SIG-M5 treated with dmso at 0.1 percent for 504 hours (cell line): Measurements from ENCODE around the gene TNS1.

Experiments
- DNase-seq: peaks from one replicate; lab custom pipeline; 2025; ENCODE audit not compliant: unreplicated experiment; lab: John Stamatoyannopoulos, UW

TNS1 gene

GRCh38 chr2:217919204-217919603 is 83.6 kb downstream of the TNS1 start:
- DNase-seq = no peak

GRCh38 chr2:217918308-217919024 is 84.3 kb downstream of the TNS1 start:
- DNase-seq = no peak

DNA sequence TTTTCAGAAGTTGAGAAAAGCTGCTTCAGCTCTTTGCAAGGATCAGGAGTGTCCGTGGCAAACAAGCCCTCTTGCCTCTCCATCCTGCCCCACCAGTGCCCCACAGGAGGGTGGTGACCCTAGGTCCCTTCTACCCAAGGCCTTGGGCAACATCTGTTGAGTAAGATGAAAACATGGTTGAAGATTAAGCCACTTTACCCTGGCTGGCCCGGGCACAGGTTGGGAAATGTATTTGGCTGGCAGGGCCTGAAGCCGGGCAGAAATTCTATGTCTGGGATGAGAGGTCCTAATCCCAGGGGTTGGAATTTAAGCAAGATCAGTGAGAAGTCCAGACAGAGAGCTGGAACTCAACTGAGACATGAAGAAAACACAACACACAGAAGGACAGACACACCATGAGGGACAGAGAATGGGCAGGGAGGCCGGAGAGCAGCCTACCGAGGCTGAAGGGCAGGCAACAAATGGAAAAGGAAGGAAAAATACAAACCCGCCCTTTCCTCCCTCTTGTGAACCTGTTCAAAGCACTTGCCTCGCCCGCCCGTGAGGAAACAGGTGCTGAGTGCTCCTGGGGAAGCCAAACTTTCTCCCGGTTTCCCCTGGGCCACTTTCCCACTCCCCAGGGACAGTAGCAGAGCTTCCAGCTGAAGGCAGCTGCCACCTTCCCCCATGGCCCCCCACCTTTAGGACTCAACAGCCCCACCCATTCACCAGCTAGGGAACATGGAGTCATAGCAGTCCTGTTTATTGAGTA is 86.1 kb downstream of the TNS1 start:
- DNase-seq = no peak

GRCh38 chr2:217915706-217916105 is 87.1 kb downstream of the TNS1 start:
- no peak for DNase-seq

DNA sequence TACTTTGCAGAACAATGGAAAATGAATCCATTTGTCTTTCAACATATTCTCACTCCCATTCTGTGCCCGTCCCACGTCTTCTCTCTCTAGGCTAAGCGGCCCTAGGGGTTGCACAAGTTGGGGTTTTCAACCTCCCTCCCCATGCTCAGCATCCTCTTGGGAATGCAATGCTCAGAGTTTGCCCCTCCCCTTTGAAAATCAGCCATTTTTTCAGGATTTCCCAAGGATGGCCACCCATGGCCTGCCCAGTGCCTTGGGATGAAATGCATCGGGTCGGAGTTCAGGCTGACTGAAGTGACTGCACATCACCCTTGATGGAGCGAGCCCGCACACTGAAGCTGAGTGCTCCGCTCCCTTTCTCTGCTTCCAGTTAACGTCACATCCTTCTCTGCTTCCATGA is 87.9 kb downstream of the TNS1 start:
- no peak for DNase-seq

DNA sequence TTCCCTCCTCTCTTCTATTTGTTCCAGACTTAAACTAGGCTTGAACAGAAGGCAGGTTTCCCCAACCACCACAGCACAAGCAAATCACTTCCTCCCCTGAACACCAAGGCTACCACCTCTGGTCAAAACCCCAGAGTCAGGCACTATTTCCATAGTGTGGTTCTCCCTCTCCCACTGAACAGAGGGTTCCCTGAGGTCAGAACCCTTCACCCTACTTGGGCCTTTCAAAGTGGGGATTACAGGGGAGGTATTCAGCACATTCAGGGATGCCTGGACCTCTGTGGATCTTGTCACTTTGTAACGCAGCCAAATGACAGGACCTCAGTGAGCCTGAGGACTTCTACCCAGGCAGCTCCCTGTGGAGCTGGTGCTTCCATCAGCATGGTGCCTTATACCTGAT is 88.7 kb downstream of the TNS1 start:
- no peak for DNase-seq

DNA sequence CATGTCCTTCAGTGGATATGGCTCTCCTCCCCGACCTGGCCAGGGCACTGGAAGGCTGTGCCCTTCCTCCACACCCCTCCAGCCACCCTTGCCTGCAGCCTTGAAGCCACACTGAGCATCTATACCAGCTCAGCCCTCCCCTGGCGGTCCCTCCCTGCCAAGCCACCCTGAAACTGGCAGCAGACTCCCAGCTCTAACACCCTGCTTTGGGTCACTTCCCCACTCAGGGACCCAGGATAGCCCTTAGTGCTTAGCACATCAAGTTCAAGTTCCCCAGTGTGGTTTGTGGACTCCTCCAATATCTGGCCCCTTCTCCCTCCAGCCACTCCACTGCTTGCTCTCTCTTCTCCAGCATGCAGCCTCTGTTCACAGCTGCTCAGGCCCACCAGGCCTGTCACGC is 89.4 kb downstream of the TNS1 start:
- no peak for DNase-seq

GRCh38 chr2:217912098-217913024 is 90.4 kb downstream of the TNS1 start:
- no peak for DNase-seq

- DNase-seq = no peak
These were observed 91.3 kb downstream of the TNS1 start for GRCh38 chr2:217911283-217912097.

DNA sequence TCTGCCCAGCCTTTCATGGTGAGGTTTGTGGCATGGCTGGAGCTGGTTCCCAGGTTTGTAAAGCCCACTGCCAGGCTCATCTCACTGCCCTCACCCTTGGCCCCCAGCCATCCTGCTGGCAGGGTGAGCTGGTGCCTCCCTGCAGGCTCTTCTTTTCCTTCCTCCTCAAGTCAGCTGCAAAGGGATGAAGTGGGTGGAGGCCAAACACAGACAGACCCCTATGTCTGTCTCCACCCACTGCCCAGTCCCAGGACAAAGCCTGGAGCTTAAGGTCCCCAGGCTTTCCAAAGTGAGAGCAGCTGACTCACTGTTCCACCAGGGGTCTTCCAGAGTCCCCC is 92.0 kb downstream of the TNS1 start:
- no peak for DNase-seq

GRCh38 chr2:217909156-217909820 is 93.5 kb downstream of the TNS1 start:
- DNase-seq = no peak

DNA sequence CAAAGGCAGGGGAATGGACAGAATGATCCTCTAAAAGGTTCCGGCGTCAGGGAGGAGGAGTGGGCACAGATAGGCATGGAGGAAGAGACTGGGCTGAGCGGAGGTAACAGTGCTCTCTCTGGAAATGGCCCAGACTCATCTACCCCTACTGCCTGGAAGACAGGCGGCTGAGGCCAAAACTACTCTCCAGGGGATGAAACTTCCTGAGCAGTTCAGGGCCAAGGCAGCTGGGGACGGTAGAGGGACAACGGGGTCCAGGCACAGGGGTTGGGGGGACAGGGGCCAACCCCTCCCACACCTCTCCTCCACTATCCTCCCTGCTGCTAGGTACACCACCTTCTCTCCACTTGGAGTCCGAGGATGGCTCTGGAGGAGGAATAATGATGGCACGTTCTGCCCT is 94.3 kb downstream of the TNS1 start:
- DNase-seq = no peak

GRCh38 chr2:217907266-217907665 is 95.5 kb downstream of the TNS1 start:
- DNase-seq = no peak

DNA sequence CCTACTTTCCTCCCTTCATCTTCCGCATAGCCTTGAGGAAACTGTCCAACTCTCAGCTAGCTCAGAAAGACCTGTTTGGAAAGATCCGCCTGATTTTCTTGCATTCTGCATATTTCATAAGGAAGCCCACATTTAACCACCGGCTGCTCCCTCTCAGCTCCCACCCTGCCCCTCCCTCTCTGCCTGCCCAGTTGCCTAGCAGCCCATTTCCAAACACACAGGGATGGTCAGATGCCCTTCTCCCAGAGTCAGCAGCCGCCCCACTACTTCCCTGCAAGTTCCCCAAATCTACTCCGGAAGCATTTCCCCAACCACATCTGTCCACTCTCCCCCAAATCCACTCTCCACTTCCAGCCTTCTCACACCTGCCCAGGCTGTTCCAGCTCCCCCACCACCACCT is 96.0 kb downstream of the TNS1 start:
- DNase-seq = no peak

DNA sequence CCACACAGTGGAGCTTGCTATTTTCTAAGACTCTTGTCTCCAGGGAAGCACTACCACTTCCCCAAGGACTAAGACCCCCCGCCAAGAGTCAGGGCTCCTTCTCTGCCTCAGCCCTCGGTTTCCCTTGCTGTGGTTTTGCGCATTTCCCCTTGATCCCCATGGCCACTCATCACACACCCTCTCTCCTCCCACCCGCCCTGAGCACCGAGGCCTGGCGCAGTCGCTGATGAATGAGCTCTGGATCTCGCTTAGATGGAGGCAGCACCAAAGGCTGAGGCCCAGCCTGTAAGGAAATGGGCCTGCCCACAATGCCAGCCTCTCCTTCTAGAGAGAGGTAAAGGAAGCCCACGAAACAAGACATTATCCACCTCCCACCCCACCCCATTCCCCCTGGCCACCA is 96.9 kb downstream of the TNS1 start:
- no peak for DNase-seq

DNA sequence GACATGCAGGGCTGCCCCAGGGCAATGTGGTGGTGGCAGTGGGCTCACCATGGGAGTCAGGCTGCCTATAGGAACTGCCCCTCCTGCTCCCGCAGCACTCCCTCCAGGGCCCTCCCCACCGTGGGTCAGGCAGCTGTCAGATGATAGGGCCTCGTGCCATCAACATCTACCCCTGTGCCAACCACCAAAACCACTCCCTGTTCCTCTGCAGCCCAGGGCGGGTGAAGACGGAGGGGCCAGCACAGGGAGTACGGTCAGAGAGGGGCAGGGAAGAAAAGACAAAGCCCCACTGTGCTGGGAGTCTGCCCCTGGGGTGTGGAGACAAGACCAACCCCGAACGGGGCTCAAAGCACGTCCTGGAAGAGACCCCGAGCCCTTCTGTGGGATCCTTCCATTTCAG is 97.4 kb downstream of the TNS1 start:
- DNase-seq = no peak

- no peak for DNase-seq
These were observed 98.2 kb downstream of the TNS1 start for GRCh38 chr2:217904614-217904965.

DNA sequence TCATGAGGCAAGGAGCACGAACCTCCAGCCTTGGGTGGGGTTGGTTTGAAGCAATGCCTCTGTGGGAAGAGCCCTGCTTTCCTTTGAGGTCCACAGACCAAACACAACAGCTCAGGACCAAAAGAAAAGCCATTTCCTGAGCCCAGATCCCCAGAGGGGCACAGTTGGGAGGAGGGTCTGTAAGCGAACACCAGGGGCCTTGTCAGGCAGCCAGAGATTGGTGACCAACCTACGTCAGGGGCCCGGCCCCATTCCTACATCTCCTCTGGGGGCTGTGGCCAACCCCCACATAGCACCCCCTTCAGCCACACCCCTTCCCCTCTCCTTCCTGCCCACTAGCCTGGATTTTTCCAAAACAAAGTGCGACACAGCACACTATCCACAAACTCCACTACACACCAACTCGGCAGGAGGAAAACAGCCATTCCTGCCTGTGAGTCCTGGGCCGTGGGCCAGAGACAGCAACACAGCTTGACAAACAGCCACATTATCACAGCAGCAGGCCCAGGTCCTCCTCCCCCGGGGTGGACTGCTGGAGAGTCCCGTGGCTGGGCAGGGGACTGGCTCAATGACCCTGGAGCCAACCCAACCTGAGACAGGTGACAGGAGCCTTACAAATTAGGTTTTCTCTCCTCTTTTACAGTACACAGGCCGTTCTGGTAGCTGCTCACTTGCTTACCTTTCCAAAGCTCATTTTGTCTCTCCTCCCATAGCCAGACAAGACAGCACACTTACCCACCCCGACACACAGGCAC is 98.8 kb downstream of the TNS1 start:
- no peak for DNase-seq

GRCh38 chr2:217903142-217903858 is 99.5 kb downstream of the TNS1 start:
- no peak for DNase-seq
